ENCODE results near the gene FRMD4A.
"Not testable (repeated sequence)": the region's sequence is repeated elsewhere in the genome, so short reads cannot be mapped to it uniquely, and the experiment has no call there.

FRMD4A gene

DNA sequence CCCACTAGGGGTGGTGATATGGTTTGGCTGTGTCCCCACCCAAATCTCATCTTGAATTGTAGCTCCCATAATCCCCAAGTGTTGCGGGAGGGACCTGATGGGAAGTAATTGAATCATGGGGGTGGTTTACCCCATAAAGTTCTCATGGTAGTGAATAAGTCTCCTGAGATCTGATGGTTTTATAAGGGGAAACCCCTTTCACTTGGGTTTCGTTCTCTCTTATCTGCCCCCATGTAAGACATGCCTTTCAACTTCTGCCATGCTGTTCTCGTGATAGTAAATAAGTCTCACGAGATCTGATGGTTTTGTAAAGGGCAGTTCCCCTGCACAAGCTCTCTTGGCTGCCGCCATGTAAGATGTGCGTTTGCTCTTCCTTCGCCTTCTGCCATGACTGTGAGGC lies 117.0 kb downstream of the FRMD4A start:
- not testable (repeated sequence) for H3K4me1 ChIP-seq (ENCODE audit: control insufficient read depth, insufficient read depth, low read length); H3K27me3 ChIP-seq (ENCODE audit: control insufficient read depth, insufficient read depth, low read length); H3K36me3 ChIP-seq (ENCODE audit: control insufficient read depth, insufficient read depth, low read length); H3K9ac ChIP-seq (ENCODE audit: low read length); H3K27ac ChIP-seq (ENCODE audit: low read depth, low read length); H3K4me3 ChIP-seq (ENCODE audit: low read length)

DNA sequence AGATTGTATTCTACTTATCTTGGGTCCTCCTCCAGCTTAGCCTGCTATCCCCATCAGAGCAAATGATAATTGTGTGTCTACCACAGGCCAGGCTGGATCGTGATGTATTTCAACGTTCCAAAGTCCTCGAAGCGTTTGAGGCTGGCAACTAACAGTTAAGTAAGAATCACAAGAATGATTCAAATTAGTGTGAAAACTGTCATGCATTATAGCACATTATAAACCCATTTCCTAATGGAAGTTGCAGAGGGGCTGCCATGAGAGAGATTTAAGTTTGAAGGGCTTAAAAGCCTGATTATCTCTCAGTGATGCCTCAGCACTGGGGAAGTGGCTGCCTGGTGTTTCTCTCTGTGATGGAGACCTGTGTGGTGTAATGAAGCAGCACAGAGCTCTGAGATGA lies 119.1 kb downstream of the FRMD4A start:
- no peak overlapping the region for H3K27ac ChIP-seq (ENCODE audit: low read depth, low read length)
- no peaks in the 10 kb centered on the region for H3K4me1 ChIP-seq (ENCODE audit: control insufficient read depth, insufficient read depth, low read length)
- no peak overlapping the region for H3K9ac ChIP-seq (ENCODE audit: low read length)
- no peaks in the 10 kb centered on the region for H3K36me3 ChIP-seq (ENCODE audit: control insufficient read depth, insufficient read depth, low read length)
- H3K4me3 ChIP-seq (ENCODE audit: low read length) = no peak overlapping the region
- no peaks in the 10 kb centered on the region for H3K27me3 ChIP-seq (ENCODE audit: control insufficient read depth, insufficient read depth, low read length)

DNA sequence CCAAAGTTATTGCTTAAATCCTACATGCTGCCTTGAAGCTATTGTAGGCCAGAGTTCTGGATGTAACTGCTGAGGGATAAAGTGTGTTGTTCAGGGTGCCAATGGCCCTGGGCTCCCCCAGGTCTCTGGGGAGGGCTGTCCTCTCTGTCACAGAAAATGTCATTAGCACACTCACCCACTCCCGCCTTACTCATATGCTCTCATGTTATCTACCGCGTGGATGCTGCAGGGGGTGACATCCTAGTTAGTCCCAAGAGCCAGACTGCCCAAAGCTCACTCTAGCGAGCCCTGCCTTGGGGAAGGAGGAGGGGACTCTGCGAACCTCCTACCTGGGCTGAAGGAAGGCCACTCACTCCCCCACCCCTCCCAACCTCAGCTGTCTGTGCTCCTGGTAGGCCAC lies 122.5 kb downstream of the FRMD4A start:
- Histone ChIP-seq H3K36me3 (ENCODE audit: control insufficient read depth, insufficient read depth, low read length) (no peaks in the 10 kb centered on the region), H3K27me3 (ENCODE audit: control insufficient read depth, insufficient read depth, low read length) (no peaks in the 10 kb centered on the region), H3K9ac (ENCODE audit: low read length) (no peak overlapping the region), H3K4me3 (ENCODE audit: low read length) (no peak overlapping the region), H3K27ac (ENCODE audit: low read depth, low read length) (no peak overlapping the region), H3K4me1 (ENCODE audit: control insufficient read depth, insufficient read depth, low read length) (no peaks in the 10 kb centered on the region)

DNA sequence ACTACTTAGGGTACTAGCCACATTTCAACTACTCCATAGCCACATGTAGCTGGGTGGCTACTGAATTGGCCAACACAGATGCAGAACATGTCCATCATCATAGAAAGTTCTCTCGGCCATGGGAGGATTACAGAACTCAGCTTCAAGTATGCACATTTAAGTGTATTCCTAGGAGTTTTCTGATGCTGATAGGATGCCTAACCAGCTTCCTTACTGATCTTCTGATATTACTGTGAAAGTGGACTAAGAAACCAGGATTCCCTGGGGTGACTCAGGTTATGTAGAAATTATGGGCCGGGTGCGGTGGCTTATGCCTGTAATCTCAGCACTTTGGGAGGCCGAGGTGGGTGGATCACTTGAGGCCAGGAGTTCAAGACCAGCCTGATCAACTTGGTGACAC lies 125.5 kb downstream of the FRMD4A start:
- Histone ChIP-seq H3K9ac (ENCODE audit: low read length) (no peak overlapping the region), H3K4me3 (ENCODE audit: low read length) (no peak overlapping the region), H3K27ac (ENCODE audit: low read depth, low read length) (no peak overlapping the region), H3K27me3 (ENCODE audit: control insufficient read depth, insufficient read depth, low read length) (no peaks in the 10 kb centered on the region), H3K36me3 (ENCODE audit: control insufficient read depth, insufficient read depth, low read length) (no peaks in the 10 kb centered on the region), H3K4me1 (ENCODE audit: control insufficient read depth, insufficient read depth, low read length) (no peaks in the 10 kb centered on the region)

DNA sequence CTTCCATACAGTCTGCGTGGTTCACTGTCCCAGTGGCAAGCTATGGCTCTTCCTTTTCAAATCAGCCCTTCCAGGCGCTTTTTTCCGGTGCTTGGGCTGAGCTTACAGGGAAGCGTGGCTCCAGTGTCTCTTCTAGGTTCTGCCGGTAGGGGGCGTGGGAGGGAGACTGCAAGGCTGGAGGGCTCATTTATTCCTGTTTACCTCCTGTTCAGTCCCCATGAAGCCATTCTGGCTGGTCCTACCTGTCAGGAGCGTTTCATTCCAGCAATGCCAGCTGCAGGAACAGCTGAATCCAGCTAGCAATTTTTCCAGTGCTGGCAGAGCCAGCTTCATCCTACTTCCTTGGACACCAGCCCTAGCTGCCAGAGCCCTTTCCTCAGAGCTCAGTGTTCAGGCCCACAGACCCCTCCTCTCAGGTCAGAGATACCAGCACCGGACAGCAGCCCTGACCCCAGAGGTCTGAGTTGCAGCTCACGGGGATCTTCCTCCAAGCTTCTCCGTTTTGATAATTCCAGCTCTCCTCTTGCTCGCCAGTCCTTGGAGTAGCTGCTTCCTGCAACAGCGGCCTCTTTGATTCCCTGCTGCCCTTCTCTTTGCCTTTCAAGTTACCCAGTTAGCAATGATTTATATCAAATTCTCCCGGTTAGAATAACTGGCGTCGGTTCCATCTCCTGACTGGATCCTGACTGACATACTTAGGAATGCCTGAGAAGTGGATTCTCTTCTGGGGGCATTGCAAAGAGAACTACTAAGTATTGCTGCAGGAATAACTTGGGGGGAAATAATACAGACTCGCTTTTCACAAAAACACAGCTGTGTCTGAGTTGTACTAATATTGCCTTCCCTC lies 129.8 kb downstream of the FRMD4A start:
- Histone ChIP-seq H3K4me1 (ENCODE audit: control insufficient read depth, insufficient read depth, low read length) (no peaks in the 10 kb centered on the region), H3K9ac (ENCODE audit: low read length) (no peak overlapping the region), H3K27ac (ENCODE audit: low read depth, low read length) (no peak overlapping the region), H3K4me3 (ENCODE audit: low read length) (no peak overlapping the region), H3K27me3 (ENCODE audit: control insufficient read depth, insufficient read depth, low read length) (no peaks in the 10 kb centered on the region), H3K36me3 (ENCODE audit: control insufficient read depth, insufficient read depth, low read length) (no peaks in the 10 kb centered on the region)

DNA sequence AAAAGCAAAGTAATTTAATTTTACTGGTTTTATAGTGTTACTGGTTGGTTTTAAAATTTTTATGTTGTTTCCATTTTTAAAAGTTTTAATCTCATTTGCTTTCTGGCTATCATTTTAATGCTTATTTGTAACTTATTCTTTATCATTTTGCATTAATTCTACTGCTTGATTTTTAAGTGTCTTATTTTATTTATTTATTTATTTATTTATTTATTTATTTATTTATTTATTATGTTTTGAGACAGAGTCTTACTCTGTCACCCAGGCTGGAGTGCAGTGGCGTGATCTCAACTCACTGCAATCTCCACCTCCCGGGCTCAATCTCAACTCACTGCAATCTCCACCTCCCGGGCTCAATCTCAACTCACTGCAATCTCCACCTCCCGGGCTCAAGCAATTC lies 131.6 kb downstream of the FRMD4A start:
- H3K36me3 ChIP-seq (ENCODE audit: control insufficient read depth, insufficient read depth, low read length); H3K9ac ChIP-seq (ENCODE audit: low read length); H3K27ac ChIP-seq (ENCODE audit: low read depth, low read length); H3K4me1 ChIP-seq (ENCODE audit: control insufficient read depth, insufficient read depth, low read length); H3K4me3 ChIP-seq (ENCODE audit: low read length); H3K27me3 ChIP-seq (ENCODE audit: control insufficient read depth, insufficient read depth, low read length): not testable (repeated sequence)

DNA sequence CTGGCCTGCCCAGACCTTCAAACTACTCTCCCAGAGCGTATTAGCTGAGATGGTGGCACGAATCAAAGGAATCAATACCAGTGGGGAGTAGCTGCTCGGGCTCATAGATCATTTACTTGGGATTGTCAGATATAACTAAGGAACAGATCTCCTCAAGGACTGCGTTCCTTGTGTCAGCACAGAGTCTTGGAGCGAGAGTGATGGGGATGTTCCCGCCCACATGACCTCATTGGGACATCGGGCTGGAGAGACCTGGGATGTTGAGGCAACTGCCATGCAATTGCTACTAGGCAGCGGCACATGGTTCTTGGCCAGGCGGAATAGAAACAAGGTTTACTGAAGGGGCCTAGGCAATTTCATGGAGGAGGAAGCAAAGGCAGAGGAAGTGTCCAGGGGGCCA lies 132.6 kb downstream of the FRMD4A start:
- H3K27ac ChIP-seq (ENCODE audit: low read depth, low read length) = no peak overlapping the region
- no peak overlapping the region for H3K9ac ChIP-seq (ENCODE audit: low read length)
- no peaks in the 10 kb centered on the region for H3K36me3 ChIP-seq (ENCODE audit: control insufficient read depth, insufficient read depth, low read length)
- no peaks in the 10 kb centered on the region for H3K27me3 ChIP-seq (ENCODE audit: control insufficient read depth, insufficient read depth, low read length)
- no peak overlapping the region for H3K4me3 ChIP-seq (ENCODE audit: low read length)
- no peaks in the 10 kb centered on the region for H3K4me1 ChIP-seq (ENCODE audit: control insufficient read depth, insufficient read depth, low read length)

DNA sequence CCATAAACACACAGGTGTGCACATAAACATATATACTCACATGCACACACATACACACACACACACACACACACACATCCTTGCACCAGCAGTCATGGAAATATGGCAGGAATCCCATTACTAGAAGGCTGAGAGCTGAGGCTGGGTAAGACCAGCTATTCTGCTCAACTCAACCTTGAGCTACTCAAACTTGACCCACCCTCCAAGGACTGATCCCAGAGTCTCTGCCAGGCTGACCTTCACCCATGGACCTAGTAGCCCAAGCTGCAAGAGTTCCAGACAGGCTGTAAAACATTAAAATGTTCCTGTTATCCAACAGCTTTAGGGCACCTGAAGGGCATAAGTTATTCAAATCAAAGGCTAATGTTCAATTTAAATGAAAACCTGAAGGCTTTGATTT lies 134.6 kb downstream of the FRMD4A start:
- H3K27ac ChIP-seq (ENCODE audit: low read depth, low read length) = no peak overlapping the region
- H3K27me3 ChIP-seq (ENCODE audit: control insufficient read depth, insufficient read depth, low read length) = no peaks in the 10 kb centered on the region
- no peak overlapping the region for H3K4me3 ChIP-seq (ENCODE audit: low read length)
- no peaks in the 10 kb centered on the region for H3K4me1 ChIP-seq (ENCODE audit: control insufficient read depth, insufficient read depth, low read length)
- no peaks in the 10 kb centered on the region for H3K36me3 ChIP-seq (ENCODE audit: control insufficient read depth, insufficient read depth, low read length)
- H3K9ac ChIP-seq (ENCODE audit: low read length) = no peak overlapping the region

DNA sequence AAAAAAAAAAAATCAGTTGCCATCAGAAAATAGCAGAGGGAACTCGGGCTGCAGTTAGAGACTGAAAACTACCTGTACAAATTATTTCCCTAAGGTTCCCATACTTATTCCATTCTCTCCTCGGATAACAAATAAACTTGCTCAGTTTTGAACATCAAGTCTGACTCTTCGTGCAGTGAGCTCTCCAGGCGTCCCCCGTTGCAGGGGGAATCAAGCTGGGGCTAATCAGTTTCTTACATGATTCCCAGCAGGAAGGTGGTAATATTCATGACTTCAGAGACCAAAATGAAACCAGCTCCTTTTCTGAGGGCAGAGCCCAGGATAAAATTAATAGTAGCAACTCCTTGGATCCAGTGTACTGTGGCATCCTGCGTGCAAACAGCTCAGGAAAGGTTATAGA lies 135.3 kb downstream of the FRMD4A start:
- Histone ChIP-seq H3K4me3 (ENCODE audit: low read length) (no peak overlapping the region), H3K9ac (ENCODE audit: low read length) (no peak overlapping the region), H3K27me3 (ENCODE audit: control insufficient read depth, insufficient read depth, low read length) (no peaks in the 10 kb centered on the region), H3K36me3 (ENCODE audit: control insufficient read depth, insufficient read depth, low read length) (no peaks in the 10 kb centered on the region), H3K27ac (ENCODE audit: low read depth, low read length) (no peak overlapping the region), H3K4me1 (ENCODE audit: control insufficient read depth, insufficient read depth, low read length) (no peaks in the 10 kb centered on the region)

DNA sequence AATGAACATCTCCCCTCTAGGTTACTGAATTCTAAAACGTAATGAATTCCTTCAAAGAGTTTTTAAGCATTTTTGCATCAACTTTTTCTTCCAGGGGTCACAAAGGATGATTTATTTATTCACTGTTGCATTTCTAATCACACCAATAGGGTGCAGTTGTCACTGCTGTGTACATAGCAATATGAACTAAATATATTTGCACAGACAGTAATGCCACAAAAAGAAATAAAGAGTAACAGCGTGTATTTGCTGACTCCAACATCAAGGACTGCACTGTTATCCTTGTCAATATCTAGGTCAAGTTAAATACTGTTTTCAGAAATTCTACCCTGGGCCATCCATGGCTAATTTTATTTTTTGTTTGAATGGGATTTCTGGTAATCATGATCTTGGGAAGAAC lies 138.0 kb downstream of the FRMD4A start:
- Histone ChIP-seq H3K4me3 (ENCODE audit: low read length) (no peak overlapping the region), H3K9ac (ENCODE audit: low read length) (no peak overlapping the region), H3K4me1 (ENCODE audit: control insufficient read depth, insufficient read depth, low read length) (no peaks in the 10 kb centered on the region), H3K36me3 (ENCODE audit: control insufficient read depth, insufficient read depth, low read length) (no peaks in the 10 kb centered on the region), H3K27ac (ENCODE audit: low read depth, low read length) (no peak overlapping the region), H3K27me3 (ENCODE audit: control insufficient read depth, insufficient read depth, low read length) (no peaks in the 10 kb centered on the region)

DNA sequence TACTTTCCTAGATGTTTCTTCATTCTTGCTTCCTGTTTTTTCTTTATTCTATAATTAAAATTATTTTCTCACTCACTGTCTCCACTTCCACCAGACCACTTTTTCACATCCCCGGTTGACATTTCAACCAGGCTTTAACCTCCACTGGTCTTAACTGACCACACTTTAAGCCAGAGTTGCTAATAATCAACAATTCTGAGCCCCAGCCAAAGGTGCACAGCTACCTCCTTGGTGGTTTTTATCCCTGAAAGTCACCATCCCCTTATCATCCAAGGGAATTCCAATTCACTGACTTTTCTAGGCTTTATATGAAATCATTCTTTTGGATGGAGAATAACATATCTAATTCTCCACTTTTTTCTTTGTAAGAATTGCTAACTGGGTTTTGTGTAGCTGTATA lies 138.9 kb downstream of the FRMD4A start:
- H3K4me1 ChIP-seq (ENCODE audit: control insufficient read depth, insufficient read depth, low read length) = no peaks in the 10 kb centered on the region
- H3K27me3 ChIP-seq (ENCODE audit: control insufficient read depth, insufficient read depth, low read length) = no peaks in the 10 kb centered on the region
- no peak overlapping the region for H3K9ac ChIP-seq (ENCODE audit: low read length)
- no peaks in the 10 kb centered on the region for H3K36me3 ChIP-seq (ENCODE audit: control insufficient read depth, insufficient read depth, low read length)
- no peak overlapping the region for H3K27ac ChIP-seq (ENCODE audit: low read depth, low read length)
- no peak overlapping the region for H3K4me3 ChIP-seq (ENCODE audit: low read length)

DNA sequence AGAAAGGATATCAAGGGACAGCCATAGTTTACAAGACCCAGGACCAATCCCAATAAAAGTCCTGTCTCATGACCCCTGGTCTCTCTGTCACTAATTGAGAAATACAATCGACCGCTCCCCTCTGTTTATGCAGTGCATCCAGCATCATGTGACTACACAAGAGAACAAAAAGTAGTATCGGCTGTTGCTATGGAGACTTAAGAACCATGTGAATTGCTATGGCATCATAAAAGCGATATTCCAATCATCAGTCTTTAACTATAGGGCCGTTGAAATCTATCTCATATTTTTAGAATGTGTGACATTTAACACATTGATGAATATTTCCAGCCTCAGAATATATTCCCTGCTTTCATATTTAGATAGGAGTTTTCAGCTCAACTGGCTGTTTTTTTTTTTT lies 139.3 kb downstream of the FRMD4A start:
- Histone ChIP-seq H3K36me3 (ENCODE audit: control insufficient read depth, insufficient read depth, low read length) (no peaks in the 10 kb centered on the region), H3K27me3 (ENCODE audit: control insufficient read depth, insufficient read depth, low read length) (no peaks in the 10 kb centered on the region)

DNA sequence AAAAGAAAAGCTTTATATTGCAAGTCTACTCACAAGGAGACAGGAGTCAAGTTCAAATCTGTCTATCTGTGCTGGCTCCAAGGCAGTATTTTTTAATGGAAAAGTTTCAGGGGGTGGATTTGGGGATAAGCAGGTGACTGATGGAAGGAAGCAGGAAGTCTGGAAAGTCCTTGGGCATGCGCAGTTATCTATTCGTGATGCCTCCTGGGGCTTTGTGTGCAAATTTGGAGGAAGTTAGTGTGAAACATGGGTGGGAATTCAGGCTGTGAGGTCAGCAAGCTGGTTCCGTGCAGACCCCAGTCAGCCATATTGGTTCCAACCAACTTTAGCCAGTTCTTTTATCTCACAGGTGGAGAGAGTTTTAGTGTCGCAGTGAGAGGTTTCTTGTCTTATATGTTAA lies 140.0 kb downstream of the FRMD4A start:
- H3K27ac ChIP-seq (ENCODE audit: low read depth, low read length) = no peak overlapping the region
- no peaks in the 10 kb centered on the region for H3K36me3 ChIP-seq (ENCODE audit: control insufficient read depth, insufficient read depth, low read length)
- H3K9ac ChIP-seq (ENCODE audit: low read length) = no peak overlapping the region
- H3K27me3 ChIP-seq (ENCODE audit: control insufficient read depth, insufficient read depth, low read length) = no peaks in the 10 kb centered on the region
- no peak overlapping the region for H3K4me3 ChIP-seq (ENCODE audit: low read length)
- H3K4me1 ChIP-seq (ENCODE audit: control insufficient read depth, insufficient read depth, low read length) = no peaks in the 10 kb centered on the region

More for the DNA sequence above, 139.3 kb downstream of the FRMD4A start:
- Histone ChIP-seq H3K9ac (ENCODE audit: low read length) (no peak overlapping the region), H3K4me1 (ENCODE audit: control insufficient read depth, insufficient read depth, low read length) (no peaks in the 10 kb centered on the region), H3K27ac (ENCODE audit: low read depth, low read length) (no peak overlapping the region), H3K4me3 (ENCODE audit: low read length) (no peak overlapping the region)
